ENCODE results near the gene GFER.

GRCh38 chr16:1978476-1979120 lies 5.4 kb upstream of the GFER start:
- TF ChIP-seq LARP7 (IDR thresholded peaks at IDR 0.05) (no peak), POLR2AphosphoS5 (IDR thresholded peaks at IDR 0.05; ENCODE audit: low read length) (no peak)
